Adrenal gland (tissue), 12 donors: ENCODE data around the gene GGT5. TPM values are rescaled to one million over a fixed set of nuclear protein-coding genes. Genes with fewer than 3 reads are reported as not detected.
"Not testable (repeated sequence)": the region's sequence is repeated elsewhere in the genome, so short reads cannot be mapped to it uniquely, and the experiment has no call there.

ENCODE experiments used
- DNase-seq, 7 donors: peaks; one replicate each; pipeline ENCODE4 v3.0.0-alpha.2; 2019 to 2020
- H3K27ac ChIP-seq, 5 donors: fragments of 200-600 bp; sonication (generic) in 4 of 5; 1 replicate in 3 of 5; 2 replicates in 2 of 5; pipeline versions ENCODE4 v1.5.1 to v1.8.0; 2016 to 2020; ENCODE audit warnings: mild to moderate bottlenecking in 1 of 5
- H3K27me3 ChIP-seq: fragments of 200-600 bp; 2 replicates; pipeline ENCODE4 v1.8.0; 2021
- H3K36me3 ChIP-seq, 2 donors: fragments of 200-600 bp; replicated peaks in 1 of 2; 1 replicate in 1 of 2; 2 replicates in 1 of 2; pipeline versions ENCODE4 v1.5.1 to v1.8.0; 2018 to 2022
- H3K4me1 ChIP-seq, 2 donors: fragments of 200-600 bp; replicated peaks in 1 of 2; 1 replicate in 1 of 2; 2 replicates in 1 of 2; pipeline versions ENCODE4 v1.5.1 to v1.8.0; 2018 to 2021
- H3K4me3 ChIP-seq, 4 donors: fragments of 200-600 bp; sonication (generic) in 3 of 4; one replicate each; pipeline ENCODE4 v1.5.1; 2016 to 2018
- H3K9me3 ChIP-seq, 3 donors: fragments of 200-600 bp; sonication (generic) in 1 of 3; replicated peaks in 1 of 3; 1 replicate in 2 of 3; 2 replicates in 1 of 3; pipeline versions ENCODE4 v1.5.1 to v1.8.0; 2016 to 2021
- POLR2A ChIP-seq, 2 donors: fragments of 450-650 bp; IDR thresholded peaks; one replicate each; pipeline ENCODE4 v1.6.1; 2017; ENCODE audit warnings: antibody characterized with exemption in 2 of 2, mild to moderate bottlenecking in 2 of 2, moderate library complexity in 1 of 2
- WGBS, 4 donors: extraction: QIAGEN DNeasy Blood & Tissue Kit in 2 of 4; methylation state at CpG; one replicate each; pipeline versions ENCODE4 v1.1.5 to v1.1.7; 2013 to 2017; 5-methylcytosine and 5-hydroxymethylcytosine counted together
- intact Hi-C, 2 donors: fragments of 100-400 bp; cut with DNase I; formaldehyde crosslinking; loops; one replicate each; pipeline versions ENCODE4 v1.14.1 to v1.15.0; 2022 to 2023
- polyA plus RNA-seq, 3 donors: library from polyadenylated mRNA; stranded (reverse); fragments of 200-250 nt in 2 of 3; fragments of 350-450 nt in 1 of 3; fragmentation: Illumina TruSeq in 1 of 3; extraction: RNeasy Lipid Tissue Mini Kit (QIAGEN cat#74804) in 1 of 3; gene quantifications; one replicate each; pipeline ENCODE4 v1.2.3, GENCODE V29; 2013 to 2014
- total RNA-seq, 9 donors: library from RNA; depleted of rRNA in 4 of 9; stranded (reverse); fragments of >200 nt in 4 of 9; fragments of 120-200 nt in 1 of 9; fragmentation: NEBNext Ultra II Directional in 1 of 9; extraction: Animal tissue kit (Norgen Biotek cat#: 25700) in 1 of 9; gene quantifications; one replicate each; pipeline versions ENCODE4 v1.1.0 to v1.2.4, GENCODE V29; 2013 to 2023
- TF ChIP-seq, protein P1 (sequence below), 6 experiments: fragments of 450-650 bp in 4 of 6; fragments of 200-600 bp in 2 of 6; sonication (generic) in 1 of 6; IDR thresholded peaks; 1 replicate in 5 of 6; 2 replicates in 1 of 6; pipeline versions ENCODE4 v1.5.1 to v1.8.0; 2016 to 2021; ENCODE audit warnings: antibody characterized with exemption in 6 of 6, mild to moderate bottlenecking in 2 of 6, moderate library complexity in 1 of 6
- donor health status: healthy with polysubstance abuse.
- donor health status: Bipolar disorder and iron deficiency.
- donor health status: DM: yes; HTN: yes; CAD: no.
- donor health status: DM: no; HTN: no; CAD: no.
- donor health status: DM: no; HTN: no; CAD: no.
- donor health status: DM: yes; HTN: yes; CAD: no.

The GGT5 gene
- total and polyA plus RNA-seq, 12 donors, result 7.5 to 149 (median 78.5) TPM

DNA sequence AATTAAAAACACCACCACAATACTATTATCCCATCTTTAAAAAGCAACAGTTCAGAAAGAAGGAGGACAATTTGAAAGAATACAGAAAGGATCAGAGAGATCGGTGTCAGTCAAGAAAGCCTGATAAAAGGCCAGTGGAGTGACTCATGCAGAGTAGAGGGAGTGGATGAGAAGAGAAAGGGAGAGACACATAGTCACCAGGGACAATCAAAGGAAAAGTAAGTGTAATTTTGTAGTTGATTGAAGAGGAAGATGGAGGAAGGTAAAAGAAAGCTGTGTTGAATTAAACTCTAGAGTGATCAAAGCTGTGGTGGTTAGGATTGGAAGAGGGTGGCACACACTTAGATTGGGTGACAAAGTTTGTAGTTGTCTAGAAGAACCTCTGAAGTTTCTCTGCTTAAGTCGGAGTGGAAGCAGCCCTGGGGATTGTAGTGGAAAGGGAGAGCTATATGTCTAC, 39.9 kb upstream of the GGT5 start:
- Histone ChIP-seq H3K9me3 (no peaks in the 10 kb centered on the region), H3K27me3 (no peaks in the 10 kb centered on the region), H3K4me3 (no peak overlapping the region), H3K36me3 (no peaks in the 10 kb centered on the region), H3K27ac (no peak overlapping the region), H3K4me1 (peaks cover 29 to 41% of the 10 kb centered on the region in 2 donors)
- intact Hi-C loops, result no loop called here
- DNase-seq, result no peak
- 55 to 61% (median 60%) methylated on average over 2 of the region's 2 CpGs for WGBS, 4 donors
- TF ChIP-seq, protein P1, sequence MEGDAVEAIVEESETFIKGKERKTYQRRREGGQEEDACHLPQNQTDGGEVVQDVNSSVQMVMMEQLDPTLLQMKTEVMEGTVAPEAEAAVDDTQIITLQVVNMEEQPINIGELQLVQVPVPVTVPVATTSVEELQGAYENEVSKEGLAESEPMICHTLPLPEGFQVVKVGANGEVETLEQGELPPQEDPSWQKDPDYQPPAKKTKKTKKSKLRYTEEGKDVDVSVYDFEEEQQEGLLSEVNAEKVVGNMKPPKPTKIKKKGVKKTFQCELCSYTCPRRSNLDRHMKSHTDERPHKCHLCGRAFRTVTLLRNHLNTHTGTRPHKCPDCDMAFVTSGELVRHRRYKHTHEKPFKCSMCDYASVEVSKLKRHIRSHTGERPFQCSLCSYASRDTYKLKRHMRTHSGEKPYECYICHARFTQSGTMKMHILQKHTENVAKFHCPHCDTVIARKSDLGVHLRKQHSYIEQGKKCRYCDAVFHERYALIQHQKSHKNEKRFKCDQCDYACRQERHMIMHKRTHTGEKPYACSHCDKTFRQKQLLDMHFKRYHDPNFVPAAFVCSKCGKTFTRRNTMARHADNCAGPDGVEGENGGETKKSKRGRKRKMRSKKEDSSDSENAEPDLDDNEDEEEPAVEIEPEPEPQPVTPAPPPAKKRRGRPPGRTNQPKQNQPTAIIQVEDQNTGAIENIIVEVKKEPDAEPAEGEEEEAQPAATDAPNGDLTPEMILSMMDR (IDR thresholded peaks at IDR 0.05), result no peak
- TF ChIP-seq POLR2A (IDR thresholded peaks at IDR 0.05), result no peak

DNA sequence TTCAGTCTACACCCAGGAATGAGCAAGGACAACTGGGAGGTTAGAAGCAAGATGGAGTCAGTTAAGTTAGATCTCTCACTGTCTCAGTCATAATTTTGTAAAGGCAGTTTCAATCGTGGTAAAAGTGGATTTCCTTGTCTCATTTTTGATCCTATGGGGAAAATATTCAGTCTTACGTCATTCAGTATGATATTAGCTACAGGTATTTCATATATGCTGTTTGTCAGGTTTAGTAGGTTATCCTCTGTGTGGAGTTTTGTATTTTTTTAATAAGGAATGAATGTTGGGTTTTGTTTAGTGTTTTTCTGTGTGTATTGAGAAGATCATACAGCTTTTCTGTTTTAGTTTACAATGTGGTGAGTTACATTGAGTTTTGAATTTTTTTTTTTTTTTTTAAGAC, 37.5 kb upstream of the GGT5 start:
- H3K36me3 ChIP-seq, result no peaks in the 10 kb centered on the region
- 70 to 80% (median 78%) methylated on average over 2 of the region's 2 CpGs for WGBS, 4 donors
- H3K9me3 ChIP-seq, result no peaks in the 10 kb centered on the region
- no peak overlapping the region for H3K4me3 ChIP-seq
- H3K27ac ChIP-seq, result no peak overlapping the region
- no peak for DNase-seq
- H3K4me1 ChIP-seq, result peaks cover 12 to 25% of the 10 kb centered on the region in 2 donors
- no peak for TF ChIP-seq POLR2A (IDR thresholded peaks at IDR 0.05)
- TF ChIP-seq, protein P1 (IDR thresholded peaks at IDR 0.05), result no peak
- intact Hi-C loops, result no loop called here
- H3K27me3 ChIP-seq, result no peaks in the 10 kb centered on the region

- H3K4me3 ChIP-seq, H3K36me3 ChIP-seq, DNase-seq, H3K27ac ChIP-seq, H3K27me3 ChIP-seq, H3K9me3 ChIP-seq, intact Hi-C loops: not testable (repeated sequence)
- H3K4me1 ChIP-seq, result peaks cover 0 to 19% of the 10 kb centered on the region in 2 donors
- 92 to 100% (median 95%) methylated on average over 1 of the region's 1 CpG for WGBS, 4 donors
These were observed 35.5 kb upstream of the GGT5 start for GRCh38 chr22:24280363-24280762.

DNA sequence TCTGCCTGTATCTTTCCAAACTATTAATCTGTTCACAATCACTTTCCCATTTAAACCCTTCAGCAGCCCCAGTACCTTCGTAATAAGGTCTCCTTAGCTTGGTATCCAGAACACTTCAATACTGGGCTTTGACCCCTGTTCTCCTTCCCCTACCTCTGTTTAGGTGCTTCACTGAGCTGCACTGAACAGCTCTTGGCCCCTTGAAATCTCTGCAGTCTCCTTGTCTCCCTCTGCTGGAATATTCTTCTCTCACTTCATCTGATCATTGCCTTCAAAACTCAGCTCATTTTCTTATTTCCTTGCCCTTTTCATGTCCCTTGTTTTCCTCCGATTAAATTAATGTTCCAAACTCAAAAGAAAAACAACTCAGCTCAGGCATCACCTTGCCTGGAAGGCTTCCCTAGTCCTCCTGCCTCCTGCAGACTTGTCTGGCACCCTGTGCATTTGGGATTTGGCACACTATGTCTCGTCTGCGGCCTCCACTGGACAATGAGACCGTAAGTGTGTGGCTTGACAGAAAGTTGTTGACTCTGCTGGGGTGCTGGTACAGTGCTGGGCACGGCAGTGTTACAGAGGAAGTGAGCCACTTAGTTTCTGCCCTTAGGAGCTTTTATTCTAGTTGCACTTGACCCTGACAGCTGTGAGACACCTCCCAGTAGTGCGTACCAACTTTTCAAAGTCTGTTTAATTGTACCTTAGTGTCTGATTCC, 30.0 kb upstream of the GGT5 start:
- H3K4me3 ChIP-seq, H3K9me3 ChIP-seq, H3K27me3 ChIP-seq, intact Hi-C loops, H3K36me3 ChIP-seq: not testable (repeated sequence)
- TF ChIP-seq, protein P1 (IDR thresholded peaks at IDR 0.05), result peak in 1 of 6 experiments; percentile 16
- peaks cover 9 to 35% of the 10 kb centered on the region in 2 donors for H3K4me1 ChIP-seq
- DNase-seq, result peak in 1 of 7 donors; percentile 54
- WGBS, 4 donors, result 14 to 36% (median 28%) methylated on average over 6 to 7 of the region's 7 CpGs
- peak overlapping the region in 3 of 5 donors; percentile 36 to 50 (median 49) for H3K27ac ChIP-seq

GRCh38 chr22:24273906-24274305, 29.0 kb upstream of the GGT5 start:
- H3K9me3 ChIP-seq, intact Hi-C loops, H3K27me3 ChIP-seq, H3K4me3 ChIP-seq, H3K36me3 ChIP-seq: not testable (repeated sequence)
- 74 to 77% (median 75%) methylated on average over 4 of the region's 4 CpGs for WGBS, 4 donors
- DNase-seq, result peak in 1 of 7 donors; percentile 27
- peaks cover 9 to 35% of the 10 kb centered on the region in 2 donors for H3K4me1 ChIP-seq
- peak overlapping the region in 3 of 5 donors; percentile 24 to 52 (median 26) for H3K27ac ChIP-seq

DNA sequence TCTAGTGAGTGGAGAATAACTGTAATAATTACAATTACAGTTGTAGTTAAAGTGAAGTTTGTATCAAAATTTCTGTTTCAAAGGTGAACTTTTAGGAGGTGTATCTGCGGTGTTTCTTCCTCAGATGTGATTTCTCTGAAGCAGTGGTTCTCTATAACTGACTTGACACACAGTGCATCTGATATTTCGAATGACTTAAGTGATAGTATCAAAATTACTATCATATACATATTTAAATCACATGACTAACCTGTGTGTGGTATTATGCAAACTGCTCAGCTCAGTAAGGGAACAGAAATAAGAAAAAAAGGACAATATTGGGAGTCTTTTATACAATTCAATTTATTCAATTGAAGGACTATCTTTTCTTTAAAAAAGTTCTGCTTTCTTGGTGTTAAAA, 28.1 kb upstream of the GGT5 start:
- DNase-seq, H3K4me3 ChIP-seq, H3K9me3 ChIP-seq, H3K27ac ChIP-seq, H3K27me3 ChIP-seq, intact Hi-C loops, H3K36me3 ChIP-seq: not testable (repeated sequence)
- peaks cover 9 to 35% of the 10 kb centered on the region in 2 donors for H3K4me1 ChIP-seq
- WGBS, 4 donors, result 82 to 90% (median 83%) methylated on average over 2 of the region's 2 CpGs
